Posterior vena cava (tissue), 2 donors: Measurements from ENCODE around the gene RRAS2. TPM values are rescaled to one million over a fixed set of nuclear protein-coding genes. Genes with fewer than 3 reads are reported as not detected.
"Not testable (repeated sequence)": the region's sequence is repeated elsewhere in the genome, so short reads cannot be mapped to it uniquely, and the experiment has no call there.

ENCODE experiments used
- DNase-seq: peaks from one replicate; pipeline ENCODE4 v3.0.0-alpha.2; 2020; ENCODE audit warnings: low spot score
- intact Hi-C, 2 donors: fragments of 100-400 bp; cut with DNase I; formaldehyde crosslinking; loops; one replicate each; pipeline versions ENCODE4 v1.14.1 to v1.14.2; 2022 to 2023
- total RNA-seq, 2 donors: library from RNA; stranded (reverse); fragmentation: NEBNext Ultra II Directional; extraction: Animal tissue kit (Norgen Biotek cat#: 25700); gene quantifications; one replicate each; pipeline ENCODE4 v1.2.1, GENCODE V29; 2021
- donor health status: DM: yes; HTN: yes; CAD: no.
- donor health status: DM: yes; HTN: yes; CAD: no.

The RRAS2 gene
- total RNA-seq, 2 donors from 2014 or later: 15.8 to 31.3 TPM

DNA sequence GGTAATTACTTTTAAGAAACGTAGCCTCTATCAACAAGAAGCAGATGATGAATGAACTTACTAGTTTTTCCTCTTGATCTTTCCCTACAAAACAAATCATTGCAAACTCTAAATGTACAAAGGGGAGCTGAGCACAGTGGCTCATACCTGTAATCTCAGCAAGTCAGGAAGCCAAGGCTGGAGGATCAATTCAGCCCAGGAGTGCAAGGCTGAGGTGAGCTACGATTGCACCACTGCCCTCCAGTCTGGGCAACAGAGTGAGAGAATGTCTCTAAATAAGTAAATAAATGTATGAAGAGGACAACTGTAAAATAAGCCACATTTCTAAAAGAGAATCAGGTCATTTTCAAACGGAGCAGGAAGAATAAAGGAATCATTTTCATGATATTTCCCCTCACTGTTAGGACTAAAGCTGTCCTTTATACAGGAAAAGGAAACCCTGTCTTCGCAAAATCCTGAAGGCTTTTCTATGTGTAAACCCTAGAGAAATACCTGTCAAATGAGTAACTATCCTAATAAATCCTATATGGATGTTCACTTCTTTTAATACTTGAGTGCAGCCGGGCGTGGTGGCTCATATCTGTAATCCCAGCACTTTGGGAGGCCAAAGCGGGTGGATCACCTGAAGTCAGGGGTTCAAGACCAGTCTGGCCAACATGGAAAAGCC is 41.2 kb downstream of the RRAS2 start:
- no peak for DNase-seq
- intact Hi-C loops: no loop called here

DNA sequence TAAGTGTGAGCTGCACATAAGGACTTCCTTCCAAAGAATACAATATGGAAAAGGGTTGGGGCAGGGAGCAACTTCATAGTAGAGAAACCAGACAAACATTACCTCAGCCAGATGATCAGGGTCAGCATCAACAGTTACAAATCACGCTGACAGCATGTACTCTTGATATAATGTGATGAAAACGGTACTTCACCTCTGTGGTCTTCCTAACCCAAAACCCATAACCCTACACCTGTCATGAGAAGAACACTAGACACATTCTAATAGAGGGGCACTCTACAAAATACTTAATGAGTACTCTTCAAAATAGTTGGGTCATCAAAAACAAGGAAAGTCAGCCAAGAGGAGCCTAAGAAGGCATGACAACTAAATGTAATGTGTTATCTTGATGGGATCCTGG is 43.9 kb downstream of the RRAS2 start:
- intact Hi-C loops: no loop called here

DNA sequence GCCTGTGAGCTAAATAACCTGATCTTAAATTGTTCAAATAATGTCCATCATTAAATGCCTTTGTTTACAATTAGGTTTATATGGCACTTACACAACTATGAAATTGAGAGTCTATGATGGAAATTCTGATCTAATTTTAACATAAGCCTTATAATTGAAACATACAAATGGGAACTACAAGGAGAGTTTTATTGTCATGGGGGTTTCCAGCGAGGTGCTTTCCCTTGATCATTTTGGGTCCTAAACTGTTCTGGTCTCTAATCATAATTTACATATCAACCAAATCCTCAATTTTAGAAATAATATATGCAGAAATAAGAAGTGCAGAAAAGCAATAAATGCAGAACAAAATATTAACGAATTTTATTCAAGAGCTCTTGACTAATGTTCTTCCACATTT is 44.9 kb downstream of the RRAS2 start:
- no peak for DNase-seq
- intact Hi-C loops: no loop called here

More for the DNA sequence above, 43.9 kb downstream of the RRAS2 start:
- DNase-seq: no peak

- DNase-seq: no peak
- intact Hi-C loops: no loop called here
Observed at GRCh38 chr11:14312736-14313438, 46.1 kb downstream of the RRAS2 start.

- no peak for DNase-seq
- intact Hi-C loops: no loop called here
Observed at GRCh38 chr11:14310679-14311078, 48.3 kb downstream of the RRAS2 start.

GRCh38 chr11:14309425-14310192 is 49.4 kb downstream of the RRAS2 start:
- intact Hi-C loops: loop anchor here in 1 of 2 donors (5.0 to 10.0 kb wide), 2 partner anchors 145 to 1657 kb away; no protein-coding TSS in a partner anchor
- DNase-seq: no peak

DNA sequence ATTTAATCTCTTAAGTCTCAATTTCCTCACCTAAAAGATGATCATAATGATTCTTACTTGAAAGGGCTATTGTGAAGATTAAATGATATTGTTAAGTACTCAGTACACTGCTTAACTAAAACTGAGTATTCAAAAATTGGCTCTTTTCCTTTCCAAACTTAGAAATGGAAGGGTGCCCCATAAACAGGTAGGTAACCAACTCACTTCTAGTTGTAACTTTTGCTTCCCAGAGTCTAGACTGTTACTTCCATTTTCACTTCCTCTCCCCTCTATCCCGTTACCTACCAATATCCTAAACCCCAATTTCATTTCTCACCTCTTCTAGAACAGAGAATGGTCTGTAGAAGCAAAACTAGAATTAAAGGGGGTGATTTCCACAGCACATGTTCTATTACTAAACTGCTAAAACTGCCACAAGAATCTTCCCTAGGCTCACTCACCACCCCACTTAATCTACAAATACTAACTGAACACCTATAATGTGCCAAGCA is 50.0 kb downstream of the RRAS2 start:
- intact Hi-C loops: loop anchor here in 1 of 2 donors (5.0 to 10.0 kb wide), 2 partner anchors 146 to 1657 kb away; no protein-coding TSS in a partner anchor
- DNase-seq: no peak

DNA sequence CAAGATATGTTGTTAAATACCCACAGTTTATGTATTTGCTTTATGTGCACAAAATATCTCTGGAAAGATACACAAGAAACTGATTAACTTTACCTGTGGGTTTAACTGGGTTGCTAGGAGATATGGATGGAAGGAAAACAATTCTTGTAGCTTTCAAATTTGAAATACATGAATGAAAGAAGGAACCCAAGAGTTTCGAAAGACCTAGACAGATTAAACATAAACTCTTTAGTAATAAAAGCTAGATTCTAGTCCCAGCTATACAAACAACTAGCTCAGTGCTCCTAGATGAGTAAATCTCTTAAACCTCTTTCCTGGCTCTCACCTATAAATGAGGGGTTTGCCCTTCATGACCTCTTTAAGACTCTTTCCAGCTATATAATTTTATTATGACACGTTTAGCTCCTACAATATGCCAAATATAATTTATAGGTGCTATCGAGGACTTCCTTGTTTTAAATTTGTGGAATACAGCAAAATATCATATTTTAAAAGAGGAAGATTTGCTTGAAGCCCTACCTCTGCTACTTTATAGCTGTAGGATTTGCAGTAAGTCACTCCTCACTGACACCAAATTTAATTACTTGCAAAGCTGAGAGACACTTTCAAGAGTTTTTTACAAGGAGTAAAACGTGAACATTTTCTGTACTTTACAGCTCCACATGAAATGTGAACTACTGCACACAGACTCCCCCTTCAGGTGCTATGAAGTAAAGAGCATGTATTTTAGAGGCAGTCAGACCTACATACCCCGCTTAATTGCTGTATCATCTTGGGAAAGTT is 50.7 kb downstream of the RRAS2 start:
- DNase-seq: no peak
- intact Hi-C loops: loop anchor here in 1 of 2 donors (5.0 to 10.0 kb wide), 2 partner anchors 146 to 1656 kb away; no protein-coding TSS in a partner anchor

DNA sequence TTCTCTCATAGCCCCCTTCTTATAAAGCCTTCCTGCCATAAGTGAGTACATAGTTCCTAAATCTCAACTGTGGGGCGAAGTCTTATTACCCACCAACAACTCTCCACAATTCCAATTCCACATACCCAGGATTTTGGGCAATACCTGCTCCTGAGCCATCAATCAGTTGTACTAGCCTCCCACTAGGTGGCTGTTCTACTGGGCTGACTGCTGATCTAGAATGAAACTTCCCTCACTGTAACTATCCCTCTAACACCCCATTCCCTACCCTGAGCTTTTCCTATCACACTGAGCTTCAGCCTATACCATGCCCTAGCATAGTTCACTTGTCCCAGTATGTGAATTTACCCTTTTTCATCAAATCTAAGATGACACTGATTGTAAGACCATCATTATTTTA is 52.5 kb downstream of the RRAS2 start:
- no peak for DNase-seq
- intact Hi-C loops: loop anchor here in 1 of 2 donors (5.0 to 10.0 kb wide), 2 partner anchors 148 to 1654 kb away; no protein-coding TSS in a partner anchor

DNA sequence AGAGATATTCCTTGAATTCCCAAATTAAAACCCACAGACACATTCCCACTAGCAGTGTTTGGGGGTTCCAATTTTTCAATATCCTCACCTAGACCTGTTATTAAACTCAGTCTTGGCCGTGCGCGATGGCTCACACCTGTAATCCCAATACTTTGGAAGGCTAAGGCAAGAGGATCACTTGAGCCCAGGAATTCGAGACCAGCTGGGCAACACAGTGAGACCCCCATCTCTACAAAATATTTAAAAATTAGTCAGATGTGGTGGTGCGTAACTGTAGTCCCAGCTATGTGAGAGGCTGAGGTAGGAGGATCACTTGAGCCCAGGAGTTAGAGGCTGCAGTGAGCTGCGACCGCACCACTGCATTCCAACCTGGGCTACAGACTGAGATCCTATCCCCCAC is 53.3 kb downstream of the RRAS2 start:
- no peak for DNase-seq
- intact Hi-C loops: loop anchor here in 1 of 2 donors (5.0 to 10.0 kb wide), 2 partner anchors 149 to 1653 kb away; no protein-coding TSS in a partner anchor

DNA sequence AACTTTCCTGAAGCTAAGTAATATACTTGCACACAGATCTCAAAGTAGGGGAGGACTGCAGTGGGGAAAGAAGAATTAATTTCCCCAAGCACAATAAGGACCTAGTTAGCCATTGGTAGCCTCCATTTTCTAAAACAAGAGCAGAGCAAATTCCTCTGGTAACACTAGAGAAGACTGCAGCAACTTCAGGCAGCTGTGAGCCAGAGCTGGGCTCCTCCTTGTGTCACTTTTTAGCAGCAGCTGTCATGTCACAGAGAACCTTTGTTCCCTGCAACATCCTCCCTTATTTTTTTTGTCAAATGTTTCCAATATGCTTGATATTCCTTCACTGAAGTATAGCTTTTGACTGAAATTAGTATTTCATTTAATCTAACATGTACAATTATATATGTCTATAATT is 54.4 kb downstream of the RRAS2 start:
- no peak for DNase-seq
- intact Hi-C loops: loop anchor here (5.0 to 10.0 kb wide), 2 partner anchors 150 to 153 kb away; no protein-coding TSS in a partner anchor

DNA sequence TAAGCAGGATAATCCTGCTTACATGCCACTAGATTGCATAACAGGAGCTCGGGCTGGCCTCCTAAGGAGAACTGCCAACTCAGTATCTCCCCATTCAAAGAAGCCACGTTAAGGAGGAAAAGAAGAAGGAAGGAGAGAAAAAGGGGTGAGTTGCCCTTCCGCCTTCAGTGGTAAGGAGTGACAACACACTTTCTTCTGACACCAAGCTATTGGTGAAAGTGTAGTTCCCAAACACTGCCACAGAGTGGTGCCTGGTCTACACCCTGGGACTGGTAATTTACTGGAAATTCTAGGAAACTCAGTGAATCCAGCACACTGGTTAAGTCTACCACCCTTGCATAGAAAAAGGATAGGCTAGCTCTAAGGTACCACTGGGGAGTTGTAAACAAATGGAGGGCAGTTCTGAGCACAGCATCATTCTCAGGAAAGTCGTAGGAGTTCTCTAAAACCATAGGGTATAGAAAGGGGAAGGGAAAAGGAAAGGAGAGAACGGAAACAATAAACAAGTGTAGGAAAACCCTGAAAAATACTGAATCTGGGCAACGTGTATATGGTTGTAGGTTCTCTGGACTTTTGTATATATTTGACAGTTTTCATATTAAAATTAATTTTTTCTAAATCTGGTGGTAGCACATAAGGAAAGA is 58.2 kb downstream of the RRAS2 start:
- no peak for DNase-seq
- intact Hi-C loops: loop anchor here (5.0 to 10.0 kb wide), 2 partner anchors 154 to 157 kb away; no protein-coding TSS in a partner anchor

DNA sequence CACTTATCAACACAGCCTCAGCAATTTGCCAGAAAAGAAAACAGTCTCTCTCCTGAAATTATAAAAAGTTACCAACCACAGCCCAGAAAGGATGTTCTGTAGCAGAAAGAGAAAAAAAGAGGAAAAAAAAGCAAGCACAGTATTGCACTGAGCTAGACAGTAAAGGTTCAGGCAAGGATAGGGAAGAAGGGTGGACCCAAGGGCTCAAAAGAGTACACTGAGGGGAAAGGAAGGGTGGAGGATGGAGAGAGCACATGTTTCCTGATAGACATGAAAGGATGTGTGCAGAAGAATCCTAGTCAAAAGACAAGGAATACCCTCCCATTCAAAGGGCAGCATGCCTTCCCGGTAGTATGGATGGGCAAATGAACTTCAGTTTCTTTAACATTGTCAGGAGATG is 59.1 kb downstream of the RRAS2 start:
- intact Hi-C loops: loop anchor here (5.0 to 10.0 kb wide), 2 partner anchors 155 to 157 kb away; no protein-coding TSS in a partner anchor
- no peak for DNase-seq

- intact Hi-C loops: no loop called here
- DNase-seq: no peak
Observed at GRCh38 chr11:14290422-14290821, 68.6 kb downstream of the RRAS2 start.

- DNase-seq: no peak
- intact Hi-C loops: no loop called here
Observed at GRCh38 chr11:14288189-14288935, 70.6 kb downstream of the RRAS2 start.

DNA sequence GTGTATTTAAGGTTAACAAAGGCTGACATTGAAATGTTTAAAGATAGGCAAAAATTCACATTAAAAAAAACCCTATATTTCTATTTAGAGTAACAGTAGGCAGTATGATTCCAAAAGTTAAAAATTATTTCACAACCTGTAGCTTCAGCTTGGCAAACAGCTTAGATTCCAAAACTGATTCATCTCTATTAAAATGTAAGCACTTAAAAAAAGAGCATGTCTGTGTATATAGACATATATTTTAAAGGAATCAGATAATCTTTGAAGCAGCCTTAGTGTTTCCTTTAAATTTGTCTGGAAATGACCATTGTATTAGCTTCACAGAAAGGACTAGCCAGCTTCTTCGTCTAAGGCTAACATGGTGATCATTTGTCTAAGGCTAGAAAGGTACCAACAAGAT is 80.1 kb downstream of the RRAS2 start:
- DNase-seq, intact Hi-C loops: not testable (repeated sequence)

DNA sequence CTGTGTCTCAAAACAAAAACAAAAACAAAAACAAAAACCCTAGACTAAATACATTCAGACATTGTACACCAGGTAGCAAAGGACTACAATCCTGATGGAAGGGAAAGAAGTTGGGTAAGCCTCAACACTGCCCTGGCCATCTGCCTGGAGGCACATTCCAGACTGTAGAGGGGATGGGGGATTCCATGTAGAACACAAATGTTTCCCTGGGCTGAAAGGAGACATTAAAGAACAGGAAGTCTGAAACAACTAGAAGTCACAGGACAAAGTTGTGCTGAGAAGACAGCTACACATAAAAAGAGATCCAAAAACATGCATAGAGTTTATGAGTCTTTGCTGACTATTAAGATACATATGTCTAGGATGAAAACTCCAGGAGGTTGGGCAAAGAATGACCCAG is 83.9 kb downstream of the RRAS2 start:
- intact Hi-C loops: no loop called here
- DNase-seq: no peak

DNA sequence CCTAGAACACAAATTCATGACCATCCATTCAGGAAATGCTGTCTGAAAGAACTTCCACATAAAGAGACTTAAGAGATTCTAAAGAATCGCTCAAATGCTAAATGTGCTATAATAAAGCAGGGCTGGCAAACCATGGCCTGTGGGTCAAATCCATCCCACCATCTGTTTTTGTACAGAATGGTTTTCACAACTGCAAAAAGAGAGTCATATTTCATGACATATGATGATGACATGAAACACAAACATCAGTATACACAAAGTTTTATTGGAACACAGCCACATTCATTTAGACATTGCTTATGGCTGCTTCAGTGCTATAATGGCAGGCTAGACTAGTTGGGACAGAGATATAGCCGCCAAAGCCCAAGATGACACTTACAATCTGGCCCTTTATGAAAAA is 85.1 kb downstream of the RRAS2 start:
- intact Hi-C loops: no loop called here
- no peak for DNase-seq
